Subcutaneous adipose tissue (tissue), 4 donors: Measurements from ENCODE around the gene CXCR5. TPM values are rescaled to one million over a fixed set of nuclear protein-coding genes. Genes with fewer than 3 reads are reported as not detected.

Experiments used
- total RNA-seq, 4 donors: library from RNA; depleted of rRNA; stranded (reverse); fragments of >200 nt; gene quantifications; one replicate each; pipeline ENCODE4 v1.1.0, GENCODE V29; 2016
- TF ChIP-seq, protein P1 (sequence below): fragments of 450-650 bp; IDR thresholded peaks from one replicate; pipeline ENCODE4 v1.5.1; 2016; ENCODE audit warnings: low read depth, mild to moderate bottlenecking, control low read depth, antibody characterized with exemption, moderate library complexity

The CXCR5 gene
- total RNA-seq, 4 donors from 2014 or later = 0.16 TPM; not detected in 3

DNA sequence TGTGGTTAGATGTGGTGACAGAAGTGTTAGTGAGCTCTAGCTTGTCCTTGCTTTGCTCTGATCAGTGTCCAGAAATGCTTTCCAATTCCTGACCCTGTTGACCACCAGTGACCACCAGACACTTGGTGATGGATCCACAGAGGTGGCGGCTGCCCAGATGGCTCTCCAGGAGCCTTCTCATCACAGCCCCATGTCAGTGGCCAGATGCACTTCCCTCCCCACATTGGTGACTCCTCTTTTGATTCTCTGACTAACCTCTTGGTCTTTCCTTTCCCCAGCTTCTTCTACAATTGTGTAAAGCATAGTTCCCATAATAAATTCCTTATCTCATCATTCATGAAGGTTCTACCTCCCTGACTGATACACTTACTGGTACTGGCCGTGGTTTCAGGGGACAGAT lies 40.1 kb upstream of the CXCR5 start:
- TF ChIP-seq, protein P1, sequence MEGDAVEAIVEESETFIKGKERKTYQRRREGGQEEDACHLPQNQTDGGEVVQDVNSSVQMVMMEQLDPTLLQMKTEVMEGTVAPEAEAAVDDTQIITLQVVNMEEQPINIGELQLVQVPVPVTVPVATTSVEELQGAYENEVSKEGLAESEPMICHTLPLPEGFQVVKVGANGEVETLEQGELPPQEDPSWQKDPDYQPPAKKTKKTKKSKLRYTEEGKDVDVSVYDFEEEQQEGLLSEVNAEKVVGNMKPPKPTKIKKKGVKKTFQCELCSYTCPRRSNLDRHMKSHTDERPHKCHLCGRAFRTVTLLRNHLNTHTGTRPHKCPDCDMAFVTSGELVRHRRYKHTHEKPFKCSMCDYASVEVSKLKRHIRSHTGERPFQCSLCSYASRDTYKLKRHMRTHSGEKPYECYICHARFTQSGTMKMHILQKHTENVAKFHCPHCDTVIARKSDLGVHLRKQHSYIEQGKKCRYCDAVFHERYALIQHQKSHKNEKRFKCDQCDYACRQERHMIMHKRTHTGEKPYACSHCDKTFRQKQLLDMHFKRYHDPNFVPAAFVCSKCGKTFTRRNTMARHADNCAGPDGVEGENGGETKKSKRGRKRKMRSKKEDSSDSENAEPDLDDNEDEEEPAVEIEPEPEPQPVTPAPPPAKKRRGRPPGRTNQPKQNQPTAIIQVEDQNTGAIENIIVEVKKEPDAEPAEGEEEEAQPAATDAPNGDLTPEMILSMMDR = no peak

DNA sequence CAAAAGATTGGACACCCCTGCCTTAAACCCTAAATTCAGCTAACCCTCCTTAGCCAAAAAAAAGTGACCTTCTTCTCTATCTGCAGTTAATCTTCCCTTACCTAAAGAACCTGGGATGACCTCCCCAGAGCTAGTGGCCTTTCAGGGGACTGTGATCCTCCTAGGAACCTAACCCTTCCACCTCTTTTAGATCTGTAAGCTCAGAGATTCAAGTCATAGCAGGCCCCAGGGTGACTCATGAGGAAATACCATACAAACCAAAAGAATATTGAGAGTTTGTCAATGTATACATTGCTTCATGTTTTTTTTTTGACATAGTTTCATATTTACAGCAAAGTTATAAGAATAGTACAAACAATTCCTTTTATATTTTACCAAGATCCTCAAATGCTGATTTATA lies 38.3 kb upstream of the CXCR5 start:
- TF ChIP-seq, protein P1 = no peak

DNA sequence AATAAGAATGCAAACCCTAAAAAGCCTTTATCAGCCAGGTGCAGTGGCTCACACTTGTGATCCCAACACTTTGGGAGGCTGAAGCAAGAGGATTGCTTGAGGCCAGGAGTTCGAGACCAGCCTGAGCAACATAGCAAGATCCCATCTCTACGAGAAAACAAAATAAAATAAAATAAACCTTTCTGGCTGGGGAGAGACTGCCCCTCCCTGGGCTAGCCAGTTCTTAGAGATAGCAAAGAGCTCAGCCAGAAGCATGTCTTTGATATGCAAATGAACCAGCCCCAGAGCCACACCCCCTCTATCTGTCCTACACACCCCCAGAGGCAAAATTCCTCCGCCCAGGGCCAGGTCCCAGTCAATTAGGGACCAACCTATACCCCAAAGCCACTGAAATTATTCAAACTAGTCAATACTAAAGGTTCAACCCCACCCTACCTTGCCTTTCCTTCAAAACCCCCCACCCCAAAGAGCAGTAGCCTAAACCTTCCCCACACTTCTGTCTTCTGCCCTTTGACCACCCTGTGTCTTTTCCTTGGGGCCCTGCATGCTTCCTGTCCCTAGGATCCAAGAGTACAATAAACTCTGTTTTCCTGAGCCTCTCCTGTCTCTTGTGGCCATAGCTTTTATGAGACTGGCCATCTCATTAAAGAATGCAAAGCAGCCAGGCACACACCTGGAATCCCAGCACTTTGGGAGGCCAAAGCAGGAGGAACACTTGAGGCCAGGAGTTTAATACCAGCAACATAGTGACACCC lies 37.3 kb upstream of the CXCR5 start:
- TF ChIP-seq, protein P1 = no peak

DNA sequence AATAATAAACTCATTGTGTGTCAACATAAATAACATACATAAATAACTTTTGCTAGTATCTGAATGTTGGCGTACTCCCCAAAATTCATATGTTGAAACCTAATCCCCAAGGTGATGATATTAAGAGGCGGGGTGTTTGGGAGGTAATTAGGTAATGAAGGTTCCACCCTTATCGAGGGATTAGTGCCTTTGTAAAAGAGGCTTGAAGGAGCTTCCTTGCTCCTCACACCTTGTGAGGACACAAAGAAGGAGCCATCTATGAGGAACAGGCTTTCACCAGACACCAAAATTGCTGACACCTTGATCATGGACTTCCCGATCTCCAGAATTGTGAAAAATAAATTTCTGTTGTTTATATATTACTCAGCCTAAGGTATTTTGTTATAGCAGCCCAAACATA lies 33.9 kb upstream of the CXCR5 start:
- TF ChIP-seq, protein P1 = no peak

DNA sequence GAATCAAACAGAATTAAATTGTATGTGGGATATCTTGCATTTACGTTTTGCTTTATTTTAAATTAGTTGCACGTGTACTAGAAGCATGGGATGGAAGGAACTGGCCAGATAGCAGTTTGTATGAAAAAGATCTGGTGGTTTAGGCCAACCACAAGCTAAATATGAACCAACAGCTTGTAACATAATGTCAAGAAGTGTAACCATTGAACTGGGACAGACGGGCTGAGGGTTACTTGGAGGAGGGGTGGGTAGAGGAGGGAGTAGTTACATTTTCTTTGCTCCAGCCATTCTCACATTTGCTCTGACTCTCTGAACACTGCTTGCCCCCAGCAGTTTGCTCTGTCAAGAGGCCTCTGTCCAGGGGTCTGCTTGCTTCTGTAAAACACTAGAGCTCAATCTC lies 31.7 kb upstream of the CXCR5 start:
- TF ChIP-seq, protein P1 = no peak

DNA sequence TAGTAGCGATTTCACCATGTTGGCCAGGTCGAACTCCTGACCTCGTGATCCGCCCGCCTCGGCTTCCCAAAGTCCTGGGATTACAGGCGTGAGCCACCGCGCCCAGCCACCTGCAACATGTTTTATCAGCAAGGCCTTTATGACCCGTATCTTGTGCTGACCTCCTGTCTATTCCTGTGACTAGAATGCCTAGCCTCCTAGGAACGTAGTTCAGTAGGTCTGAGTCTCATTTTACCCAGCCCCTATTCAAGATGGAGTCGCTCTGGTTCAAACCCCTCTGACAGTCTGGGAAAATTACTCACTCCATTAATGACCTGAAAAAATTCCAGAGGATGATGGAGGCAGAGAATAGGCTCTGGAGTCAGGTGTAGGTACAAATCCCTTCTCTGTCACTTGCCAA lies 30.0 kb upstream of the CXCR5 start:
- TF ChIP-seq, protein P1 = no peak

DNA sequence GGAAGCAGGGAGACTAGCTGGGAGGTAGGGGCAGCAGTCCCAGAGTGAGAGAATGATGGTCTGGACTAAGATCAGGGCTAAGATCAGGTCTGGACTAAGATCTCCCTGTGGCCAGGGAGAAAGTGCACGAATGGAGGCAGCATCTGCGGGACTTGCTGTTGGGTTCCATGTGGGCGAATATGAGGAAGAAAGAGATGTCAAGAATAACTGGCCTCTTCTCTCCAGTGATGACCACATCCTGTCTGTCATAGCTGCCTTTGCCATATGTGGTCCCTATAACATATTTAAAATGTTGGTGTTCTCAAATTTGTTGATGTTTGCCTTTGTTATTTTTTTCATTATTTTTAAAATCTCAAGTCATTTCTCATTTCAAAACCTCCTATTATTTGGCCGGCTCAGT lies 27.4 kb upstream of the CXCR5 start:
- TF ChIP-seq, protein P1 = no peak
